GM11168 (cell line): ENCODE results near the gene CD200R1L.
"Not testable (repeated sequence)": the region's sequence is repeated elsewhere in the genome, so short reads cannot be mapped to it uniquely, and the experiment has no call there.

Experiments
- in situ Hi-C: fragments of 300-500 bp; cut with MboI; formaldehyde crosslinking; loops from one replicate; pipeline ENCODE4 v1.12.0; 2022; ENCODE audit warnings: low sequenced_read_pairs; ENCODE audit not compliant: unreplicated experiment

Gene CD200R1L, protein sequence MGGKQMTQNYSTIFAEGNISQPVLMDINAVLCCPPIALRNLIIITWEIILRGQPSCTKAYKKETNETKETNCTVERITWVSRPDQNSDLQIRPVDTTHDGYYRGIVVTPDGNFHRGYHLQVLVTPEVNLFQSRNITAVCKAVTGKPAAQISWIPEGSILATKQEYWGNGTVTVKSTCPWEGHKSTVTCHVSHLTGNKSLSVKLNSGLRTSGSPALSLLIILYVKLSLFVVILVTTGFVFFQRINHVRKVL

DNA sequence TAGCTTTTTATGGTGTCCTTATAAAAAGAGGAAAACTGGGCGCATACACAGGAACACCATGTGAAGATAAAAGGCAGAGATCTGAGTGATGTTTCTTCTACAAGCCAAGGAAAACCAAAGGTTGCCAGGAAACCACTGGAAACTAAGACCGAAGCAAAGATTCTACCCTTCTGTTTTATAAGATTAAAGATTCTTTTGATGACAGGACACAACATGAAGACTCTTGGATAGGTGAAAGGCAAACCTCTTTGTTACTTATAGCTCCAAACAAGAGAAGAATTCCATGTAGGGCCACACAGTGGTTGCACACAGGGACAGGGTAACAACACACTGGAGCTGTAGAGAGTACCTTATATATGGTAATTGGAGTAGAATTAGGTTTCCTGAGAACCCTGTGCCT, at the start of gene CD200R1L:
CD200R1L (minus strand) TSS at position 101 of the 400 bp plus-strand sequence. CDS start 17,497 bp downstream, outside the sequence.
- in situ Hi-C loops: no loop called here

DNA sequence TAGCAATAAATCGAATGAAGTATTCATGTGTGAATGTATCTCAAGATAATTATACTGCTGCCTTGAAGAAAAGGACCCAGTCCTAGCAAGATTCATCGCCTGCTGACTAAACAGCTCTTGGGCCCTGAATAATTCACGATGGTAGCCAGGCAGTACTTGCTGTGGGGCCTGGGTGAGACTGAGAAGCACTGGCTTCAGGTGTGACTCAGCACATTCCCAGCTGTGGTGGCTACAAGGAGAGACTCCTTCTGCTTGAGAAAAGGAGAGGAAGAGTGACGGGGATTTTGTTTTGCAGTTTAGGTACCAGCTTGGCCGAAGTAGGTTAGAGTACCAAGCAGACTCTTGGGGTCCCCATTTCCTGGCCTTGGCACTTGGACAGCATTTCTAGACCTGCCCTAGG, 47.6 kb upstream of the CD200R1L start:
- in situ Hi-C loops: no loop called here

DNA sequence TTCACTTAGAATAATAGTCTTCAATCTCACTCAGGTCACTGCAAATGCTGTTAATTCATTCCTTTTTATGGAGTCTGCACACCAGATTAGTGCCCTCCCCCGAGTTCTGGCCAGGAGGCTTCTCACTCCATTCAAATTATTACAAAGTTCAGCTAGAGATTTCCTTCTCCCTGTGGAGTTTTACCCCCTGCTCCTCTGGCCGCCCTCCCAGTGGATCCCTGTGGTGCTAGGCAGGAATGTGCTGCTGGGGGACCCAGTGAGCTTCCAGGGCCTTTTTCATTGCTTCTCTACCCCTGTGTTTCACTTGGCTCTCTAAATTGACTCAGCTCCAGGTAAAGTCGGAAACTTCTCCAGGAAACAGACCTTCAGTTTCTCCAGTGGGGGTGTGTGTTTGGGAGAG, 42.7 kb upstream of the CD200R1L start:
- in situ Hi-C loops: no loop called here

DNA sequence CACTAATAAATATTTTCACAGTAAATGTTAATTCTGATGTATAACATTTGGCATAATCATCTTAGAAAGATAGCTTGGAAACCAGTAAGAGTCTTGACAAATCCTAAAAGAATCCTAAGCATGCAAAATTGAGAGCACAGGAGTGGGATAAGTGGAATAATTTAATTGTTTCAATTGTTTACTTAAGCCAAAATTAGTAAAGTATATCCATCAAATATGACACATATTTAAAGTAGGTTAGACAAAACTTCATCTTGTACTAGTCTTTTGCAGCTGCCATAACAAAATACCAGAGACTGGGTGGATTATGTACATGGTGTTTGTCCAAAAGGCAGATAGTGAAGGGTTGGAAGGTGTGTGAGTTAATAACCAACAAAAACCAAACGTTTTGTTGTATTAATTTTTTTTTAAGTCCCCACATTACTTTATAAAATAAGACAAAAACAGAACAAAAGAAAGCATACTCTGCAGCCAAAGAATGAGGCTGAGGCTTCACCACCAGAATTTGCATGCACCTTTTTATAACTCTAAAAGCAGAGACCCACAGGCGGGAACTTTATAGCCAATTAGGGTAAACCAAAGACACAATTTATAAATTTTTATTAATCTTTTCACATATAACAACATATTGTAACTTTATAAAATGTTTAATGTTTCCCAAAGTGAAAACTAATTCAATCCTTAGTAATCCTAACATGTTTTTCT, 41.9 kb upstream of the CD200R1L start:
- in situ Hi-C loops: no loop called here

DNA sequence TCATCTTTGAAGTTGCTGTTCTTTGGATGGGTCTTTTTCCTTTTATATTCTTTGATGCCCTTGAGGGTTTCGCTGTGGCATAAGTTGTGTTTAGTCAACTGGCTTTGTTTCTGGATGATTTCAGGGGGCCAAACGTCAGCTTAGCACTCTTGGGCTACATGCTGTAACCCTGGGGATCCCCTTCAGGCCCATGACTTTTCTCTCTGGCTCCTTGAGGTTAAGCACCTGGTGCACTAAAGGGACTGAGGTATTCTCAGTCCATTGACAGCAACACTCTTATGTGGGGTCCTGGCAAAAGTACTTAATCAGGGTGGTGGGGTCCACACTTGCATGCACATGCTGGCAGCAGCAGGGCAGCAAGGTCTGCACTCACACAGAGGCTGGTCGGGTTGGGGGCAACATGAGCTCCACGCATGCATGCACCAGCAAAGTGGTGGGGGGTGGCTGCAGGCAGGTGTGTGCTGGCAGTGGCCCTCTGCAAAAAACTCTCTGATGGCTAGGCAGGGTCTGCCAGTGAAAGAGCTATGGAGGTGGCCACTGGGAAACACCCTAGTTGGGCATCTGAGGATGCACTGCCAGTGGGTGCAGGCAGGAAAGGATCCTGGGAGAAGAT, 38.1 kb upstream of the CD200R1L start:
- in situ Hi-C loops: no loop called here

DNA sequence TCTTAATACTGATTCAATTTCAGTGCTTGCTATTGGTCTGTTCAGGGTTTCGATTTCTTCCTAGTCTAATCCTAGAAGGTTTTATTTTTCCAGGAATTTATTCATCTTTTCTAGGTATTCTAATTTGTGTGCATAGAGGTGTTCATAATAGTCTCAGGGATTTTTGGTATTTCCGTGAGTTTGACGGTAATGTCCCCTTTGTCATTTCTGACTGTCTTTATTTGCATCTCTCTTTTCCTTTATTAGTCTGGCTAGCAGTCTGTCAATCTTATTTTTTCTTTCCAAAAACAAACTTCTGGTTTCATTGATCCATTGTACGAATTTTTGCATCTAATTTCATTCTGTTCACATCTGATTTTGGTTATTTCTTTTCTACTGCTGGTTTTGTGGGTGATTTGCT, 35.2 kb upstream of the CD200R1L start:
- in situ Hi-C loops: no loop called here

DNA sequence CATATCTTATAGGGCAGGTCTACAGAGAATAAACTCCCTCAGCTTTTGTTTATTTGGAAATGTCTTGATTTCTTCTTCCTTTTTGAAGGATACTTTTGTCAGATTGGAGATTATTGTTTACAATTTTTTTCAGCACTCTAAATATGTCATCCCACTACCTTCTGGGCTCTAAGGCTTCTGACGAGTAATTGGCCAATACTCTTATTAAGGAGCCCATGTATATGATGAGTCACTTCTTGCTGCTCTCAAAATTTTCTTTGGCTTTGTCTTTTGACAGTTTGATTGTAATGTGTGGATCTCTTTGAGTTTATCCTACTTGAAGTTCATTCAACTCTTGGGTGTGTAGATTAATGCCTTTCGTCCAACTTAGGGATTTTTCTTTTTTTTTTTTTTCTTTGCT, 28.9 kb upstream of the CD200R1L start:
- in situ Hi-C loops: no loop called here

DNA sequence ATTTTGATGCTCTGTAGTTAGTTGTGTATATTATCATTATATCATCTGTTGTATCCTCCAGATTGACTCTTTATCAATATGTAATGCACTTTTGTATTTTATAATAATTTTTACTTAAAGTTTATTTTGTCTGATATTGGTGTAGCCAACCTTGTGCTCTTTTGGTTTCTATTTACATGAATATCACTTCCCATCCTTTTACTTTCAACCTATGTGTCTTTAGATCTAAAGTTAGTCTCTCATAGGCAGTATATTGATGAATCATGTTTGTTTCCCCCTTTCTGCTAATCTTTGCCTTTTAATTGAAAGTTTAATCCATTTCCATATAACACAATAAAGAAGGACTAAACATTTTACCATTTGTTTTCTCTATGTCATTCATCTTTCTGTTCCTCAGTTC, 28.1 kb upstream of the CD200R1L start:
- in situ Hi-C loops: no loop called here

DNA sequence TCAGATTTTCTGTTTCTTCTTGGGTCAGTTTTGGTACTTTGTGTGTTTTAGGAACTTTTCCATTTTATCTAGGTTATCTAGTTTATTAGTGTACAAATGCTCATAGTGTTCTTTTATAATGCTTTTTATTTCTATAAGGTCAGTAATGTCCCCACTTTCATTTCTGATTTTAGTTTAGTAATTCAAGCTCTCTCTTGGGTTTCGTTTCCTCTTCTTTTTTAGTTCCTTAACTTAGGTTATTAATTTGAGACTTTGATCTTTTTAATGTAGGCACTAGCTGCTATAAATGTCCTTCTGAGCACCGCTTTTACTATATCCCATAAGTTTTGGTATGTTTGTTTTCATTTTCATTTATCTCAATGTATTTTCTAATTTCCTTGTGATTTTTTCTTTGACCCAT, 27.0 kb upstream of the CD200R1L start:
- in situ Hi-C loops: no loop called here

DNA sequence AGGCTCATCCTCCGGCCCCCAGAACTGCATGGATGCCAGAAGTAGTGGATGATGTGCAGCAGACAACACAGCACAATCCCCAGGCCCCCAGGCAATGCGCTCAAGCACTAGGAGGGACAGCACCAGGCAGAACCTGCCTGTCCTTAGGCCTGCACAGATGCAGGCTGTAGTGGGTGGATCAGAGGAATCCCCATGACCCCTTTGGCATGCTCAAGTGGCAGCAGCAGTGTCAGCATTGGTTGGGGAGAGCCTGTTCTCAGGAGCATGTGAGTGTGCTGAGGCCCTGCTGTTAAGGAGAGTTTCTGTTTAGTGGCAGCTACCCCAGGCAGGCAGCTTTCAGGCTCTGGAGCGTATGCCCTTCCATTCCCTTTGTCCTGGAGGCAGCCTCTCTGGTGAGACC, 25.1 kb upstream of the CD200R1L start:
- in situ Hi-C loops: no loop called here

DNA sequence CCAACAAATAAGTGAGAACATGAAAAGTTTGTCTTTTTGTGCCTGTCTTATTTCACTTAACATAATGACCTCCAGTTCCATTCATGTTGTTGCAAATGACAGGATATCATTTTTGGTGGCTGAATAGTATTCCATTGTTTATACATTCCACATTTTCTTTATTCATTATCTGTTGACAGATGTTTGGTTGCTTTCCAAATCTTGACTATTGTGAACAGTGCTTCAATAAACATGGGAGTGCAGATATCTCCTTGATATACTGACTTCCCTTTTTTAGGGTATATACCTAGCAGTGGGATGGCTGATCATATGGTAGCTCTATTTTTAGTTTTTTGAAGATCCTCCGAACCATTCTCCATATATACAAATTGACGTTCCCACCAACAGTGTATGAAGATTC, 19.1 kb upstream of the CD200R1L start:
- in situ Hi-C loops: no loop called here

DNA sequence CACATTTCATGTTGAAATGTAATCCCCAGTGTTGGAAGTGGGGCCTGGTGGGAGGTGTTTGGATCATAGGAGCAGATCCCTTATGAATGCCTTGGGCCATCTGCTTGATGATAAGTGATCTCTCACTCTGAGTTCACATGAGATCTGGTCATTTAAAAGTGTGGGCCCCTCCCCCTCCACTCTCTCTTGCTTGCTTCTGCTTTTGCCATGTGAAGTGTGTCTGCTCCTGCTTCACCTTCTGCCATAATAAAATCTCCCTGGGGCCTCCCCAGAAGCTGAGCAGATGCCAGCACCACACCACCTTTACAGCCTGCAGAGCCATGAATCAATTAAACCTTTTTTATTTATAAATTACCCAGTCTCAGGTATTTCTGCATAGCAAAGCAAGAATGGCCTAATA, 14.2 kb upstream of the CD200R1L start:
- in situ Hi-C loops: no loop called here

DNA sequence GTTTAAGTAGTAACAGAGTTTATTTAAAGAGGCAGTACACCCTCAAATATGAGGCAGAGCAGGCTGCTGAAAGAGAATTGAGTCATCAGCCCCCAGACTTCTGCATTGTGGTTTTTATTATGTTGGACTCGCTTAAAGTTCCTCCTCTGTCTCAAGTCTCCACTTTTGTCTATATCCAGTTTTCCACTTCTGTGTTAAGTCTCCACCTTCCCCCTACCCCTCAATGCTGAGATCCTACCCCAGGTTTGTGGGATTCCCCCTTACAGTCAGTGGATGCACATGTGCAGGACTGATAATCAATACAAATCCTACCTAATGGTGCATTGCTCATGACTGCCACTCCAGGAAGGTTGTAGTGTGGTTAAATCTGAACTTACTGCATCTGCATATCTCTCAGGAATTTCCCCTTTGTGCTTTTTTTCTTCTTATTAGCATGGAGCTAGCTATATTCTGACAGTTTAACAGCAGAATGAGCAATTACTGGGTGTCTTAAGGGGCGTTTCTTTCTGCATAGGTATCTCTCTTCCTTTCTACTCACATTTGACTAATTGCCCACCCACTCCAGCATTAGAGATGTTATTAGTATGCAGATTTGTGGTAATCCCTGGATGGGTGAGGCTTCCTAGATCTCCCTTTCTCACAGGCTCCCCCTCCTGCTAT, 11.9 kb upstream of the CD200R1L start:
- in situ Hi-C loops: no loop called here

DNA sequence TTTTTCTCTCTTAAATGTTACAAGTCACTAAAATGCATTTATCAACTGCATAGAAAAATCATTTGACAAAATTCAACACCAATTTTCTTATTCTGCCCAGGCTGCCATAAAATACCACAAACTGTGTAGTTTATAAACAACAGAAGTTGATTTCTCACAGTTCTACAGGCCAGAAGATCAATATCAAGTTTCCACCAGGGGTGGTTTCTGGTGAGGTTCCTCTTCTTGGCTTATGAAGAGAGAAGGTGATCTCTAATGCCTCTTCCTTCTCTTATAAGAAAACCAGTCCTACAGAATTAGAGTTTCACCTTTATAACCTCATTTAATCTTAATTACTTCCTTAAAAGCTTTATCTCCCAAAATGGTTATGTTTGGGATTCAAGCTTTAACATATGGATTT, 10.9 kb upstream of the CD200R1L start:
- in situ Hi-C loops: no loop called here

DNA sequence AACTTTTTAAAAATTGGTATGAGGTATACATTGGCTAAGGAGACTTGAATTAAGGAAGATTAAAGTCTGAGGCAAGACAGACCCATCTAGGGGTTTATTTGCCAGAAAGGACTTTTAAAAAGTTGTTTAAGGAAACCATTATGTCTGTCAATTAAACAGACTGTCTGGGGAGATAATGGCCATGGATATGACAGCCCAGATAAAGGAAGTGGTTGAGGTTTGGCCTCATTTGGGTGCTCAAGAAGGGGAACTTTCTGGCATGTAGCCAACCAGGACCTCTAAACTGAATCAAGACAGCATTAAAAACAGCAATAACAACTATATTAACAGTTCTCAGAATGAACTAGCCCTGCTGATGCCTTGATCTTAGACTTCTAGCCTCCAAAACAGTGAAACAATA, 9.9 kb upstream of the CD200R1L start:
- in situ Hi-C loops: no loop called here

DNA sequence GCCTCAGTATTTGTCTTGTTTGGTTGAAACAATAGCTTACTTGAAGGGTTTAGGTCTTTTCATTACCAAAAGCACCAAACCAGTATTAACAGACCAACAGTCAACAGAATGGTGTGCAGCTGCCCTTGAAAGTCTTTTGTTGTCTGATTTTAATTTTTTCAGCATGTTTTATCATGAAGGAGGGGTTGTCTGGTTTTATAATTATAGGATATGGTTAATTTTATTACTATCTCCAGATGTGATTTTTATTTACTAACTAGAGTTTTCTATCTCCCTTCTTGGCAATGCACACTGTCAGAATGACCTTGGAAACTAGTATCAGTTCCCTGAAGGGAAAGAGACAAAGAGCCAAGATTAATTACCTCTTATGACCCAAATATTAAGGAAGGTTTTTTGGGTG, 9.2 kb upstream of the CD200R1L start:
- in situ Hi-C loops: no loop called here

DNA sequence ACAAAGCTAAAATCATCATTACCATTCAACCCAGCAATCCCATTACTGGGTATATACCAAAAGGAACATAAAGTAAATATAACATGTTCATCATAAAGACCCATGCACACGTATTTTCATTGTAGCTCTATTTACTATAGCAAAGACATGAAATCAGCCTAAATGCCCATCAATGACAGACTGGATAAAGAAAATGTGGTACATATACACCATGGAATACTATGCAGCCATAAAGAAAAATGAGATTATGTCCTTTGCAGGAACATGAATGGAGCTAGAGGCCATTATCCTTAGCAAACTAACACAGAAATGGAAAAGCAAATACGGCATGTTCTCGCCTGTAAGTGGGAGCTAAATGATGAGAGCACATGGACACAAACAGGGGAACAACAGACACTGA, 8.4 kb upstream of the CD200R1L start:
- in situ Hi-C loops: not testable (repeated sequence)

DNA sequence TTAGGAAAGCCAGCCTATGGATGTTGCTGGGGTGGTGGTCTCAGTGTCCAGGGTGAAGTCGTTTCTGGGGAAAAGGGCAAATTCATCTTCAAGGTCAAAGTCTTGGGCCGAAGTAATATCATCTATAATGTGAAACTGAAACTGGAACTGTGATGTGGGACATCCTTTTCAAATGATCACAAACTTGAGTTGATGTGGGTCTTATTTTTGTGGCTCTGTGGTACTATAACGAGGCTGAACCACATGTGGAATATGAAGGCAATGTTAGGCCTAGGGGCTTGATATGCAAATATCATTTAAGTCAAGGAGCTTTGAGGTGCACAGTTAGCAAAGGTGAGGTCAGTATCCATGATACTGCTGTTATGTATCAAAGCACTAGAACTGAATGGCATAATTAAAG, 1.5 kb upstream of the CD200R1L start:
- in situ Hi-C loops: no loop called here

DNA sequence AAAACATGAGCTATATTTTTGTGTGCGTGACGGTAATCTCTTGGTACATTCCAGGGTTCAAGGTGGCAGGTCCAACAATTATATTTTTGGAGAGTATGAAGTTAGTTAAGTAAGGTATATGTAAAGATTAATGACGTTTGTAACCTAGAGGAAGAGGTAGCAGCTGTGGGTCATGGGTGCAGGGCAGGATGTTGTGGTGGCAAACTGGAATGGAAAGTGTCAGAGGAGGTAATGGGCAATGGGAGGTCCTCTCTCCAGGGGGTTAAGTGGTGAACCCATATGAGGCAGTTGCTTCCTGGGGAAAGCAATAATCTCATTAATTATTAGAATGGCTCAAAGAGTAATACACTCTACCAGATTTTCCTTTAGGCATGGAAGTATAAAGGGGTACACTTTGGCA, 1.0 kb upstream of the CD200R1L start:
- in situ Hi-C loops: no loop called here

DNA sequence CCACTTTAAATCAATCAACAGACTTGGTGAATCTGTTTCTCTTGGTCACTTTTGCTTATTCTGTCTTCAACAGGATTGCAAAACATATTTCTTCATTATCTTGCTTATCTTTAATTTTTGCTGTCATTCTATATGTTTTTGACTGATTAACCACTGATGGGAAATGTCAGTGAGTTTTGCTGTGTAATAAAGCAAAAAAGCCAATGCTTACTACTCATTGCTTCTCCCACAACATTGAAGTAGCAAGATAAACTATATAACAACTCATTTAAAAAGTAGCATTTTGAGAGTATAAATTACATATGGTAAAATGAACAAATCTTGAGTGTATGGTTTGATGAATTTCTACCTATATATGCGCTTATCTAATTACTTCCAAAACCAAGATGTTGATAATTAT, 892 bp downstream of the CD200R1L start:
- in situ Hi-C loops: no loop called here

DNA sequence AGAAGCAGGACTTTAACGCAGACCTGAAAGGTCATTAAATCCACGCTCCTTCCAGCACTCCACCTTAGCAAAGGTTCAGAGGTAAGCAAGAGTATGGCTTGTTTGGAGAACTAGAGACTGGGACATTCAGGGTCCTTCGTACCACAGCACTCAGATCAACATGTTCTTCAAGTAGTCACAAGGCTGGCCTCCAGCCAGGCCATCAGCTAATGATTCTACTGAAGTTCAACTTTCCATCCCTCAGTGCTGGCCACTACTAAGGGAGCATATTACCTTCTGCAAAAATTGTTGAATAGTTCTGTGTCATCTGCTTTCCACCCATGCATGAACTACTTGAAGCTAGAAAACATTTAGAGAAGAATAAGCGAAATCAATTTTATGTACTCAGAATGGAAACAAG, 17.6 kb downstream of the CD200R1L start:
- in situ Hi-C loops: loop anchor here (10.0 kb wide), 1 partner anchor 184 kb away; the partner anchor contains the start of gene CCDC80
